H9 (cell line): ENCODE measurements around the gene MYMK. TPM values are rescaled to one million over a fixed set of nuclear protein-coding genes. Genes with fewer than 3 reads are reported as not detected.

ENCODE experiments used
- DNase-seq: peaks from one replicate; pipeline ENCODE4 v3.0.0-alpha.2; 2017
- H2AFZ ChIP-seq: one replicate; pipeline ENCODE4 v1.6.1; 2013; ENCODE audit warnings: mild to moderate bottlenecking, low read length, control low read depth, moderate library complexity
- H2AK5ac ChIP-seq: 2 replicates; pipeline ENCODE4 v1.6.1; 2013; ENCODE audit warnings: low read length, control low read depth, mixed read lengths; ENCODE audit not compliant: insufficient read length
- H2BK120ac ChIP-seq: one replicate; pipeline ENCODE4 v1.6.1; 2013; ENCODE audit warnings: low read depth, mild to moderate bottlenecking, low read length, control low read depth, inconsistent platforms; ENCODE audit not compliant: poor library complexity, severe bottlenecking
- H2BK12ac ChIP-seq: 2 replicates; pipeline ENCODE4 v1.6.1; 2013; ENCODE audit warnings: low read length, control low read depth, mixed read lengths, low read depth; ENCODE audit not compliant: insufficient read length
- H2BK15ac ChIP-seq: 2 replicates; pipeline ENCODE4 v1.6.1; 2013; ENCODE audit warnings: low read depth, low read length, control low read depth
- H2BK20ac ChIP-seq: one replicate; pipeline ENCODE4 v1.6.1; 2013; ENCODE audit warnings: low read depth, mild to moderate bottlenecking, low read length, control low read depth, inconsistent platforms; ENCODE audit not compliant: poor library complexity, severe bottlenecking
- H2BK5ac ChIP-seq: 2 replicates; pipeline ENCODE4 v1.6.1; 2013; ENCODE audit warnings: low read length, control low read depth, mixed read lengths; ENCODE audit not compliant: insufficient read length
- H3K14ac ChIP-seq: 2 replicates; pipeline ENCODE4 v1.6.1; 2013; ENCODE audit warnings: low read length, control low read depth; ENCODE audit not compliant: insufficient read depth
- H3K18ac ChIP-seq: 2 replicates; pipeline ENCODE4 v1.6.1; 2013; ENCODE audit warnings: low read depth, mild to moderate bottlenecking, mixed read lengths, low read length, control low read depth; ENCODE audit not compliant: insufficient read length
- H3K23ac ChIP-seq: 2 replicates; pipeline ENCODE4 v1.6.1; 2013; ENCODE audit warnings: low read length, control low read depth, mixed read lengths, low read depth; ENCODE audit not compliant: insufficient read length
- H3K23me2 ChIP-seq: 2 replicates; pipeline ENCODE4 v1.6.1; 2013; ENCODE audit warnings: low read depth, mild to moderate bottlenecking, mixed read lengths, low read length, control low read depth; ENCODE audit not compliant: insufficient read length, poor library complexity, severe bottlenecking
- H3K27ac ChIP-seq: 2 replicates; pipeline ENCODE4 v1.5.1; 2013; ENCODE audit warnings: low read length, control low read depth, mixed read lengths, low read depth; ENCODE audit not compliant: insufficient read length
- H3K27me3 ChIP-seq: 2 replicates; pipeline ENCODE4 v1.6.1; 2013; ENCODE audit warnings: low read length, control low read depth, inconsistent platforms; ENCODE audit not compliant: insufficient read depth
- H3K4ac ChIP-seq: 2 replicates; pipeline ENCODE4 v1.6.1; 2013; ENCODE audit warnings: low read depth, mild to moderate bottlenecking, control low read depth, inconsistent platforms, low read length, moderate library complexity
- H3K4me1 ChIP-seq: 2 replicates; pipeline ENCODE4 v1.6.1; 2013; ENCODE audit warnings: low read length, control low read depth, inconsistent platforms; ENCODE audit not compliant: insufficient read depth
- H3K4me2 ChIP-seq: 2 replicates; pipeline ENCODE4 v1.6.1; 2013; ENCODE audit warnings: low read length, control low read depth, mixed read lengths; ENCODE audit not compliant: insufficient read length, insufficient read depth
- H3K56ac ChIP-seq: 2 replicates; pipeline ENCODE4 v1.6.1; 2013; ENCODE audit warnings: low read depth, mild to moderate bottlenecking, mixed read lengths, low read length, control low read depth; ENCODE audit not compliant: insufficient read length
- H3K79me1 ChIP-seq: 2 replicates; pipeline ENCODE4 v1.6.1; 2013; ENCODE audit warnings: low read depth, mild to moderate bottlenecking, moderate library complexity, low read length, control low read depth, inconsistent platforms; ENCODE audit not compliant: insufficient read depth, poor library complexity, severe bottlenecking
- H3K79me2 ChIP-seq: 2 replicates; pipeline ENCODE4 v1.6.1; 2013; ENCODE audit warnings: low read length, control low read depth, inconsistent platforms; ENCODE audit not compliant: insufficient read depth
- H3K9ac ChIP-seq: 2 replicates; pipeline ENCODE4 v1.6.1; 2013; ENCODE audit warnings: low read length, control low read depth, mixed read lengths; ENCODE audit not compliant: insufficient read length; ENCODE audit errors: extremely low read depth
- H3K9me3 ChIP-seq: one replicate; pipeline ENCODE4 v1.6.1; 2013; ENCODE audit warnings: low read depth, low read length, inconsistent platforms; ENCODE audit not compliant: control insufficient read depth
- H3T11ph ChIP-seq: one replicate; pipeline ENCODE4 v1.6.1; 2013; ENCODE audit warnings: mild to moderate bottlenecking, low read length, control low read depth, inconsistent platforms
- H4K20me1 ChIP-seq: one replicate; pipeline ENCODE4 v1.6.1; 2013; ENCODE audit not compliant: control insufficient read depth, insufficient read length, insufficient read depth
- H4K5ac ChIP-seq: 2 replicates; pipeline ENCODE4 v1.6.1; 2013; ENCODE audit warnings: low read depth, mild to moderate bottlenecking, mixed read lengths, low read length, control low read depth; ENCODE audit not compliant: insufficient read length
- H4K8ac ChIP-seq: replicated peaks from 2 replicates; pipeline ENCODE4 v1.6.1; 2013; ENCODE audit warnings: low read length, control low read depth, mixed read lengths, low read depth; ENCODE audit not compliant: insufficient read length
- H4K91ac ChIP-seq: 2 replicates; pipeline ENCODE4 v1.6.1; 2013; ENCODE audit warnings: low read depth, mild to moderate bottlenecking, moderate library complexity, mixed read lengths, low read length, control low read depth; ENCODE audit not compliant: insufficient read length
- H3K27ac Mint-ChIP-seq, 3 experiments: 2 replicates in 2 of 3; 3 replicates in 1 of 3; pipeline ENCODE4 v1.8.0; 2020 to 2021; ENCODE audit warnings: mixed read lengths in 3 of 3, mild to moderate bottlenecking in 1 of 3, moderate library complexity in 1 of 3
- H3K27me3 Mint-ChIP-seq: 2 replicates; pipeline ENCODE4 v1.8.0; 2021; ENCODE audit warnings: low read depth, mild to moderate bottlenecking, moderate library complexity, mixed read lengths
- H3K36me3 Mint-ChIP-seq, 3 experiments: 2 replicates in 2 of 3; 3 replicates in 1 of 3; pipeline ENCODE4 v1.8.0; 2020 to 2021; ENCODE audit warnings: low read depth in 3 of 3, mixed read lengths in 3 of 3; ENCODE audit not compliant: insufficient read depth in 1 of 3
- H3K4me1 Mint-ChIP-seq, 2 experiments: 2 replicates each; pipeline ENCODE4 v1.8.0; 2020; ENCODE audit warnings: mixed read lengths in 2 of 2
- H3K4me3 Mint-ChIP-seq, 2 experiments: 2 replicates in 1 of 2; 3 replicates in 1 of 2; pipeline ENCODE4 v1.8.0; 2020 to 2021; ENCODE audit warnings: mild to moderate bottlenecking in 2 of 2, mixed read lengths in 2 of 2, moderate library complexity in 1 of 2
- H3K9me3 Mint-ChIP-seq, 2 experiments: 2 replicates in 1 of 2; 3 replicates in 1 of 2; pipeline ENCODE4 v1.8.0; 2020; ENCODE audit warnings: mild to moderate bottlenecking in 2 of 2, mixed read lengths in 2 of 2, moderate library complexity in 1 of 2
- WGBS: extraction: QIAGEN DNeasy Blood & Tissue Kit; methylation state at CpG from one replicate; pipeline ENCODE4 v1.1.7; 2013; ENCODE audit warnings: missing lambda C conversion rate, low lambda C conversion rate, mixed read lengths; ENCODE audit not compliant: insufficient read length; ENCODE audit errors: extremely low coverage; 5-methylcytosine and 5-hydroxymethylcytosine counted together
- total RNA-seq: library from RNA; stranded (reverse); gene quantifications from 2 replicates; pipeline ENCODE4 v1.2.1, GENCODE V29; 2021
- TF ChIP-seq, protein P1 (sequence below): fragments of 200-600 bp; sonication (generic); conservative IDR thresholded peaks from 3 replicates; pipeline ENCODE4 v1.8.0; 2021; ENCODE audit warnings: antibody characterized with exemption, mild to moderate bottlenecking

Gene MYMK
- total RNA-seq, 1 experiment from 2014 or later = not detected

DNA sequence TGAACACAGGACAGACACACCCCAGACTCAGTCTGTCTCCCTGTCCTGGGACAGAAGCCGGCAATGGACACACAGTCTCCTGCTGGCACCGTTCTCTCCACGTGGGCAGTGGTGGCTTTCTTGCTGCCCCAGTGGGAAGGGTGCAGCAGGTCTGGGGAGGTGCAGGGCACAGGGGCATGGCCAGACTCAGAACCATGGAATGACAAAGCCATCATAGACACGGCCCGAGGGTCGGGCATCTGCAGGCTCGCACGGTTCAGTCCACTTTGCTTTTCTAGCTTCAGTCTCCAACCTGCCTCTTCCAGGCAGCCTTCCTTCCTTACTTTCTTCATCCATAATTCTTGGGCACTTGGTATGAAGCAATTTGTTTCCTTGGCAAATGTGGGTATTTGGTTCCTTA, 16.7 kb downstream of the MYMK start:
- peaks cover 3% of the 10 kb centered on the region for H4K20me1 ChIP-seq
- H2BK120ac ChIP-seq = no peak overlapping the region
- H3K9me3 Mint-ChIP-seq = no peaks in the 10 kb centered on the region; a peak in 2 of 5 replicates
- H2BK15ac ChIP-seq = no peak overlapping the region
- peaks cover 18% of the 10 kb centered on the region for H3K27me3 Mint-ChIP-seq
- H3K9me3 ChIP-seq = no peaks in the 10 kb centered on the region
- DNase-seq = no peak
- no peaks in the 10 kb centered on the region for H3K79me2 ChIP-seq
- H3K14ac ChIP-seq = no peak overlapping the region
- no peak overlapping the region for H3T11ph ChIP-seq
- no peak overlapping the region for H2AK5ac ChIP-seq
- no peaks in the 10 kb centered on the region for H3K79me1 ChIP-seq
- no peak overlapping the region for H3K18ac ChIP-seq
- H3K23ac ChIP-seq = no peak overlapping the region
- H2AFZ ChIP-seq = no peak overlapping the region
- H3K4me1 Mint-ChIP-seq = peaks cover 8 to 11% of the 10 kb centered on the region in 2 experiments
- no CpG with 5 or more reads among the region's 8 CpGs for WGBS
- no peak overlapping the region for H3K27ac ChIP-seq
- H2BK20ac ChIP-seq = no peak overlapping the region
- no peaks in the 10 kb centered on the region for H3K36me3 Mint-ChIP-seq
- no peak overlapping the region for H2BK5ac ChIP-seq
- H3K4me2 ChIP-seq = no peak overlapping the region
- no peak overlapping the region for H3K56ac ChIP-seq
- no peak overlapping the region for H3K9ac ChIP-seq
- no peak overlapping the region for H3K4me3 Mint-ChIP-seq
- no peak overlapping the region for H4K8ac ChIP-seq
- H3K4me1 ChIP-seq = peaks cover 2% of the 10 kb centered on the region; the same call in 1 of the 2 replicates
- TF ChIP-seq, protein P1, sequence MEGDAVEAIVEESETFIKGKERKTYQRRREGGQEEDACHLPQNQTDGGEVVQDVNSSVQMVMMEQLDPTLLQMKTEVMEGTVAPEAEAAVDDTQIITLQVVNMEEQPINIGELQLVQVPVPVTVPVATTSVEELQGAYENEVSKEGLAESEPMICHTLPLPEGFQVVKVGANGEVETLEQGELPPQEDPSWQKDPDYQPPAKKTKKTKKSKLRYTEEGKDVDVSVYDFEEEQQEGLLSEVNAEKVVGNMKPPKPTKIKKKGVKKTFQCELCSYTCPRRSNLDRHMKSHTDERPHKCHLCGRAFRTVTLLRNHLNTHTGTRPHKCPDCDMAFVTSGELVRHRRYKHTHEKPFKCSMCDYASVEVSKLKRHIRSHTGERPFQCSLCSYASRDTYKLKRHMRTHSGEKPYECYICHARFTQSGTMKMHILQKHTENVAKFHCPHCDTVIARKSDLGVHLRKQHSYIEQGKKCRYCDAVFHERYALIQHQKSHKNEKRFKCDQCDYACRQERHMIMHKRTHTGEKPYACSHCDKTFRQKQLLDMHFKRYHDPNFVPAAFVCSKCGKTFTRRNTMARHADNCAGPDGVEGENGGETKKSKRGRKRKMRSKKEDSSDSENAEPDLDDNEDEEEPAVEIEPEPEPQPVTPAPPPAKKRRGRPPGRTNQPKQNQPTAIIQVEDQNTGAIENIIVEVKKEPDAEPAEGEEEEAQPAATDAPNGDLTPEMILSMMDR = no peak
- no peaks in the 10 kb centered on the region for H3K27me3 ChIP-seq
- no peak overlapping the region for H2BK12ac ChIP-seq
- no peak overlapping the region for H4K5ac ChIP-seq
- H3K27ac Mint-ChIP-seq = no peak overlapping the region
- no peaks in the 10 kb centered on the region for H3K23me2 ChIP-seq
- no peak overlapping the region for H4K91ac ChIP-seq
- no peak overlapping the region for H3K4ac ChIP-seq
